ENCODE measurements around the gene ARSB. TPM values are rescaled to one million over a fixed set of nuclear protein-coding genes. Genes with fewer than 3 reads are reported as not detected.

Gene ARSB
- total RNA-seq, 1 experiment from 2014 or later, result 11.4 TPM

DNA sequence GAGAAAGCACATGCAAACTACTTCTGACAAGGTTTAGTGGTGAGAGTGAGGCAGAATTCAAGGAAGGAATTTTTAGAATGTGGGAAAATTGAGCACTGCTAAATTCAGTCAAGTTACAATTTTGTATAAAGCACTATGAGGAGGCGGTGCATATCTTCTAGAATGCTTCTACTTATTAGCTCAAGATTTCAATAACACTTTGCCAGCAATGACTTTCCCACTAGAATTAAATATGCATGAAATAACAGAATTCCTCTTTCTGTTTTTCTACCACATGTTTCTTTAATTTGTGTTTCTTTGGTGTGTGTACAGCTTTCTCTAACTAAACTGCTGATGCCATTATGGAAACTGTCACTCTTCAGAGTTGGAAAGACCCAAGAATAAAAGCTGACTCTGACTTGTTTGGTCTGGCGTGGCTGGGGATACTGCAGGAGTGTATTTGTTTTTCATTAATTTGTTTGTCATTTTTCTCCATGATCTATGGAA is 163.5 kb downstream of the ARSB start:
- Histone ChIP-seq H4K20me1 (ENCODE audit: control insufficient read depth, insufficient read depth, insufficient read length) (no peaks in the 10 kb centered on the region), H3K4me1 (ENCODE audit: insufficient read depth, low read length) (no peaks in the 10 kb centered on the region), H3K4me2 (ENCODE audit: insufficient read depth, insufficient read length, low read length) (no peak overlapping the region), H2BK5ac (ENCODE audit: insufficient read length, low read length) (no peak overlapping the region), H3K23ac (ENCODE audit: insufficient read length, low read depth, low read length) (no peak overlapping the region), H3K9me3 (ENCODE audit: control insufficient read depth, low read depth, low read length) (no peaks in the 10 kb centered on the region), H3K23me2 (ENCODE audit: insufficient read length, low read depth, low read length, poor library complexity, severe bottlenecking) (no peaks in the 10 kb centered on the region), H2AK5ac (ENCODE audit: insufficient read length, low read length) (no peak overlapping the region), H3K9ac (ENCODE audit: extremely low read depth, insufficient read length, low read length) (no peak overlapping the region), H2BK12ac (ENCODE audit: insufficient read length, low read depth, low read length) (no peak overlapping the region), H3T11ph (ENCODE audit: low read length) (no peak overlapping the region), H3K27ac (ENCODE audit: insufficient read length, low read depth, low read length) (no peak overlapping the region), H4K5ac (ENCODE audit: insufficient read length, low read depth, low read length) (no peak overlapping the region), H3K14ac (ENCODE audit: insufficient read depth, low read length) (no peak overlapping the region), H3K4ac (ENCODE audit: low read depth, low read length) (no peak overlapping the region), H3K18ac (ENCODE audit: insufficient read length, low read depth, low read length) (no peak overlapping the region), H2BK20ac (ENCODE audit: low read depth, low read length, poor library complexity, severe bottlenecking) (no peak overlapping the region), H3K56ac (ENCODE audit: insufficient read length, low read depth, low read length) (no peak overlapping the region), H4K8ac (replicated peaks; ENCODE audit: insufficient read length, low read depth, low read length) (no peak overlapping the region), H4K91ac (ENCODE audit: insufficient read length, low read depth, low read length) (no peak overlapping the region), H3K79me1 (ENCODE audit: insufficient read depth, low read depth, low read length, poor library complexity, severe bottlenecking) (no peaks in the 10 kb centered on the region), H3K27me3 (ENCODE audit: insufficient read depth, low read length) (no peaks in the 10 kb centered on the region), H3K79me2 (ENCODE audit: insufficient read depth, low read length) (no peaks in the 10 kb centered on the region), H2BK15ac (ENCODE audit: low read depth, low read length) (no peak overlapping the region), H2BK120ac (ENCODE audit: low read depth, low read length, poor library complexity, severe bottlenecking) (no peak overlapping the region), H2AFZ (ENCODE audit: low read length) (no peak overlapping the region)
- no peaks in the 10 kb centered on the region; a peak in 1 of 5 replicates for H3K9me3 Mint-ChIP-seq
- no CpG with 5 or more reads among the region's 2 CpGs for WGBS (ENCODE audit: extremely low coverage, insufficient read length, low lambda C conversion rate)
- DNase-seq, result no peak
- no peaks in the 10 kb centered on the region for H3K27me3 Mint-ChIP-seq (ENCODE audit: low read depth)
- H3K36me3 Mint-ChIP-seq (ENCODE audit: insufficient read depth in 1 of 3, low read depth in 3 of 3), result peaks cover 0 to 2% (median 0%) of the 10 kb centered on the region in 3 experiments; a peak in 2 of 7 replicates
- H3K27ac Mint-ChIP-seq, result no peak overlapping the region
- peaks cover 0 to 7% of the 10 kb centered on the region in 2 experiments; a peak in 1 of 4 replicates for H3K4me1 Mint-ChIP-seq
- TF ChIP-seq, protein P1, sequence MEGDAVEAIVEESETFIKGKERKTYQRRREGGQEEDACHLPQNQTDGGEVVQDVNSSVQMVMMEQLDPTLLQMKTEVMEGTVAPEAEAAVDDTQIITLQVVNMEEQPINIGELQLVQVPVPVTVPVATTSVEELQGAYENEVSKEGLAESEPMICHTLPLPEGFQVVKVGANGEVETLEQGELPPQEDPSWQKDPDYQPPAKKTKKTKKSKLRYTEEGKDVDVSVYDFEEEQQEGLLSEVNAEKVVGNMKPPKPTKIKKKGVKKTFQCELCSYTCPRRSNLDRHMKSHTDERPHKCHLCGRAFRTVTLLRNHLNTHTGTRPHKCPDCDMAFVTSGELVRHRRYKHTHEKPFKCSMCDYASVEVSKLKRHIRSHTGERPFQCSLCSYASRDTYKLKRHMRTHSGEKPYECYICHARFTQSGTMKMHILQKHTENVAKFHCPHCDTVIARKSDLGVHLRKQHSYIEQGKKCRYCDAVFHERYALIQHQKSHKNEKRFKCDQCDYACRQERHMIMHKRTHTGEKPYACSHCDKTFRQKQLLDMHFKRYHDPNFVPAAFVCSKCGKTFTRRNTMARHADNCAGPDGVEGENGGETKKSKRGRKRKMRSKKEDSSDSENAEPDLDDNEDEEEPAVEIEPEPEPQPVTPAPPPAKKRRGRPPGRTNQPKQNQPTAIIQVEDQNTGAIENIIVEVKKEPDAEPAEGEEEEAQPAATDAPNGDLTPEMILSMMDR (conservative IDR thresholded peaks at IDR 0.05), result no peak
- H3K4me3 Mint-ChIP-seq, result no peak overlapping the region

Data from H9 (cell line).